HAP-1 (cell line): ENCODE data around the gene TTLL11.

Source experiments
- DNase-seq, 2 experiments: peaks; one replicate each; pipeline ENCODE4 v3.0.0-alpha.2; 2016 to 2020; ENCODE audit warnings: low spot score in 2 of 2
- H3K27me3 ChIP-seq: fragments of 250-450 bp; sonication (Bioruptor Pico); 2 replicates; pipeline ENCODE4 v1.5.1; 2020; ENCODE audit warnings: low read depth, mild to moderate bottlenecking, moderate library complexity
- H3K36me3 ChIP-seq: fragments of 250-450 bp; sonication (Bioruptor Pico); replicated peaks from 2 replicates; pipeline ENCODE4 v1.5.1; 2020; ENCODE audit warnings: mild to moderate bottlenecking
- H3K4me1 ChIP-seq: fragments of 250-450 bp; sonication (Bioruptor Pico); 2 replicates; pipeline ENCODE4 v1.5.1; 2020; ENCODE audit warnings: mild to moderate bottlenecking
- H3K4me3 ChIP-seq: fragments of 250-450 bp; sonication (Bioruptor Pico); 2 replicates; pipeline ENCODE4 v1.5.1; 2020; ENCODE audit warnings: mild to moderate bottlenecking, moderate library complexity
- H3K9me3 ChIP-seq: fragments of 250-450 bp; sonication (Bioruptor Pico); 2 replicates; pipeline ENCODE4 v1.5.1; 2020; ENCODE audit warnings: mild to moderate bottlenecking, moderate library complexity
- in situ Hi-C: fragments of 300-500 bp; cut with MboI; formaldehyde crosslinking; loops from 3 replicates; pipeline ENCODE4 v1.14.3; 2020; ENCODE audit warnings: low sequenced_read_pairs, inconsistent platforms, mixed read lengths

Gene TTLL11

DNA sequence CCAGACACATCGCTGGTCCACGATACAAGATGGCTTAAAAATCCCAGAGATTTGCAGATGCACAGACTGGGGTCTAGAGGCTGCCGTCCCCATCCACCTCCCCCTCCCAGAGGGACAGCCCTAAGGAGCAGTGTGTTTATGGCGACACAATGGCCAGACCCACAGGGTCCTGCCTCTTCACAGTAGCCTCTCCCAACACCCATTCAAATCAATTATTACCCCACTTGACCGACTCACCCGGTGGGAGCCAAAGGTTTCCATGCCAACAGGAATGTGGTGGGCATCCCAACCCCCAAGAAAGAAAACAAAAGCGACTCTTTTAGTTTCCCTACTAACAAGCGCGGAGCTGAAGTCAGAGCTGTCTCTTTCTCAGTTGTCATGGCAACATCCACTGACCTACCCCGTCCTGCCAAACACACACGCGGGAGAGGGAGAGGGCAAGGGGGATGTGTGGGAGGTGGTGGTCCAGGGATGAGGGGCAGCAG lies 209.0 kb downstream of the TTLL11 start:
- Histone ChIP-seq H3K4me1 (no peaks in the 10 kb centered on the region), H3K27me3 (no peaks in the 10 kb centered on the region), H3K9me3 (no peaks in the 10 kb centered on the region), H3K4me3 (no peak overlapping the region), H3K36me3 (no peaks in the 10 kb centered on the region)
- in situ Hi-C loops: no loop called here
- DNase-seq: peak; percentile 26 to 57

DNA sequence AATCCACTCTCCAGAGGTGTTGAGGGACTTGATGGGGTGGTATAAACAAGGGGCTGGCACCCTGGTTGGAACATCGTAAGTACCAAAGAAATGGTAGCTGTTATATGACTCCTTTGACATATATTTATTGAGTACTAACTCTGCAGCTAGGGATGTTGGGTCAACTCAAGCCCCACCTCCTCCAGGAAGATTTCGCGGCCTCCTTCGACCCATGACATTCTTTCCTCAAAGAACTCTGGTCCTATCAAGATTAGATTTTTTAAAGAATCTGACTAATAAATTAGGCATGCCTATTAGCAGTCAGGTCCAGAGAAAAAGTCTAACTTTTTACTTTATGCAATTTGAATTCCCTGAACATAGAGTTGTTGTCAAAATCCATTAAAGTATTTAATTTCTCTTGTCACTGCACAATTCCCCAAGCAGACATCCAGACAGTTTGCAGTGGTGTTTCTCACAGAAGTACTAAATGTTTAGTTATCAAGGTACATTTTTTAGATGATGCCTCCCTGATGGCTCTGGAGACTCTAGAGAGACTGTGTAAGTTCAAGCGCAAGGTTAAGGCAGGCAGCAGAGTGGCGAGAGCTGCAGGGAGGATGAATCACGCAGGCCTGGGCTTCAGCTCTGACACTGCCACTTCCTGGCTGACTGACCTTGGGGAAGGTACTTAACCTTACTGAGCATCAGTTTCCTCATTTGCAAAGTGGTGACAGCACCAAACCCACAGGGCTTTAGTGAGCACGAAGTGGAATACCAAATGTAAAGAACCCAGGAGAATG lies 209.6 kb downstream of the TTLL11 start:
- in situ Hi-C loops: no loop called here
- no peak overlapping the region for H3K4me3 ChIP-seq
- no peaks in the 10 kb centered on the region for H3K36me3 ChIP-seq
- H3K27me3 ChIP-seq: no peaks in the 10 kb centered on the region
- H3K4me1 ChIP-seq: no peaks in the 10 kb centered on the region
- H3K9me3 ChIP-seq: no peaks in the 10 kb centered on the region
- no peak for DNase-seq

DNA sequence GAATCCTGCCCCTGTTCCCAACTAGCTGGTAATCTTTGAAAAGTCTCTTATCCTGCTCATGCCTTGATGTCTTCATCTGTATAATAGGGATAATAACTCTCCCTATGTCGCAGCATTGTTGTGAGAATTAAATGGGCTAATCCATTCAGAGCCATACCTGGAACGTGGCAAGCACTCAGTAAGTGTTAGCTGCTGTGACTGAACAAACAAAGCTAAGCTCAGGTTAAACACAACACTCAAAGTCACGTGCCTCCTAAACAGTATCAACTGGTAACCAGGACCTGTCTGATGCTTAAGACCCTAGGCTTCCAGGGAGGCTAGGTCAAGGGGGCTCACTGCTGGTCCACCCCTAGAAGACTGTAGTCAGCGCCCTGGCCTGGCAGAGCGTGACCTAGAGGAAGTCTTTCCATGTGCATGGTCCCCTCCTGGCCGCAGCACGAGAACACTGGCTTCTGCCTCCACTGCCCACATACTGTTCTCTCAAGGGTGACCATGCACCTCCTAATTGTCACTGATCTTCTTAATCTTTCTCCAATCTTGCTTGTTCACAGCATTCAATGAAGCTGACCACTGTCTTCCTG lies 211.1 kb downstream of the TTLL11 start:
- Histone ChIP-seq H3K4me3 (no peak overlapping the region), H3K4me1 (no peaks in the 10 kb centered on the region), H3K36me3 (no peaks in the 10 kb centered on the region), H3K9me3 (no peaks in the 10 kb centered on the region), H3K27me3 (no peaks in the 10 kb centered on the region)
- in situ Hi-C loops: no loop called here
- no peak for DNase-seq

DNA sequence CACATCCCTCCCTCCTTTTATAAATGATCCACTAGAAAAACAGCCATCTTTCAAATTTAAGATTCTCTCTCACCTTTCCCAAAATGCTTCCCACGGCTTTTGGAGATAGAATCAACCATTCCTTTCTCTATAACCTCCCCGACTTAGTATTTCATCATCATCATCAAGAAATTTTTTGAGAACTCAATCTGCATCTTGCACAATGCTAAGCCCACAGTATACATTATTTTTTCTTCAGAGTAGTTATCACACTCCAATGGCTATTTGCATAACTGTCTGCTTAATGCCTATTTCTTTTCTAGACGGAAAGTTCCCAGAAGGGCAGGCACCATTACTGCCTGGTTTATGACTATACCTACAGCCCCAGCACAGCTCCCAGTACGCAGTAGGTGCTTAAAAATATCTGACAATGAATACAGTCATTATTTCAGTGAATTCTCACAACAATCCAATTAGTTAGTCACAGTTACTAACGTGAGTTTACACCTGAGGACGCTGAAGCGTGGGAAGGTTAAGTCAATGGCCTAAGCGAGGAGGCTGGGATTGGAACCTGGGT lies 212.7 kb downstream of the TTLL11 start:
- Histone ChIP-seq H3K9me3 (no peaks in the 10 kb centered on the region), H3K36me3 (no peaks in the 10 kb centered on the region), H3K4me1 (no peaks in the 10 kb centered on the region), H3K4me3 (no peak overlapping the region), H3K27me3 (no peaks in the 10 kb centered on the region)
- DNase-seq: no peak
- in situ Hi-C loops: no loop called here

DNA sequence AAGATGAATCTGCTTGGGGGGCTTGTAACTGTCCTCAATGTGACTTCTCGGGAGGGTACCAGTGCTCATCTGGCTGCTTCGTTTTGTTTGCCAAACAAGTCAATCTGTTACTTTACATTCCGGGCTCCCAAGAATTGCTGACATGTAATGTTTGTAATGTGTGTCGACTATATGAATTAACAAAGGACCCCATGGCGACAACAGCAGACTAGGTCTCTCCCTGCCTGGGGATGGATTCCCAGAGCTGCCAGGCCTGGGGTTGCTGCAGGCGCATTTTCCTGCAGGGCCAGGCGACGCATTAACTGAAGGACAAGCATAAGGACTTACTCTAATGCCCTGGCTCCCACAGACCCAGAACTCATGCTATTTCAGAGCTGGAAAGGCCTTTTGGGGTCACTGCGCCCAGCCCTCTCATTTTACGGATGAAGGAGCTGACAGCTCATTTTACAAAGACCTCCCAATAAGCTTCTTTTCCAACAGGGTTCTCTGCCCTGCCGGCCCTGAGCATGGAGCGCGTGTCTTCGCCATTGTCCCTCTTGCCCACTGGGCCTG lies 214.8 kb downstream of the TTLL11 start:
- Histone ChIP-seq H3K4me3 (no peak overlapping the region), H3K9me3 (no peaks in the 10 kb centered on the region), H3K4me1 (no peaks in the 10 kb centered on the region), H3K27me3 (no peaks in the 10 kb centered on the region), H3K36me3 (no peaks in the 10 kb centered on the region)
- in situ Hi-C loops: no loop called here
- DNase-seq: no peak

DNA sequence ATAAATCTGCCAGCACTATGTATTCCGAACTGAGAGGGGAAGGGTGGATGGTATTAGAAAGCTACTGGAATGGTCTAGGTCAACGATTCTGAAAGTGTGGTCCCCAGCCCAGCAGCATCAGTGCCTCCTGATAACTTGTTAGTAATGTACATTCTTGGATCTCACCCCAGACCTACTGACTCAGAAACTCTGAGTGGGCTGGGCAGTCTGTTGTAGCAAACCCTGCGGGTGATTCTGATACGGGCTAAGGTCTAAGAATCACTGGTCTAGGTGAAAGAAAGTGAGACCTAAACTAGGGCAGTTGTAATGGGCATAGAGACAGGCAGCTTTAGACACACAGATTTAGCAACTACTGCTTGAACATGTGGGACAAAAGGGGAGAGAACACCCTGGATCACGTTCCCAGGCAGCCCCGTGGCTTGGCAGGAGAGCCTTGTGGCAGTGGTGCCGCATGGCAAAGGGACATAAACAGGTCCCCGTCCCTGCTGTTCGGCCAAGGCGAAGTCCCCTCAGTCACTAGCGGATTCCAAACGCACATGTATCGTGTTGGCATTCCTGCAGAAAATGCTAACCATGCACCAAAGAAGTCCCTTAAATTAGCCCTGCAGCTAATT lies 216.3 kb downstream of the TTLL11 start:
- no peaks in the 10 kb centered on the region for H3K4me1 ChIP-seq
- no peaks in the 10 kb centered on the region for H3K36me3 ChIP-seq
- no peaks in the 10 kb centered on the region for H3K9me3 ChIP-seq
- H3K27me3 ChIP-seq: no peaks in the 10 kb centered on the region
- no peak for DNase-seq
- H3K4me3 ChIP-seq: no peak overlapping the region
- in situ Hi-C loops: no loop called here

DNA sequence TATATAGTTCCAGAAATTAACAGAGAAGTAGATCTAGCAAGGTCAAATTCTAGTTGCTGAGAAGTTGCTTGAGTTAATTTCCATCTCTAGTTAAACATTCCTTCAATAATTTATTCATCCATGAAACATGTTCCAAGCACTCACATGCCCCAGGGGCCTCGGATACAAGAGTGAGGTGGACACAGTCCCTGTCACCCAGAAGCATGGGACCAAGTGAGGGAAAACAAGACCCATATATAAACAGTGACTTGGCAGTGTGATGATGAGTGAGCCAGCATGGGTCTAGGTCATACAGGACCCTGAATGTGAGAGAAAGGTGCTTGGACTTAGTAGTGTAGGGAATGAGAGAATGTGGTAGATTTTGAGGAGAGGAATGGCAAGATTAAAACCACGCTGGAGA lies 216.9 kb downstream of the TTLL11 start:
- no peak for DNase-seq
- Histone ChIP-seq H3K4me3 (no peak overlapping the region), H3K9me3 (no peaks in the 10 kb centered on the region), H3K36me3 (no peaks in the 10 kb centered on the region), H3K27me3 (no peaks in the 10 kb centered on the region), H3K4me1 (no peaks in the 10 kb centered on the region)
- in situ Hi-C loops: no loop called here

DNA sequence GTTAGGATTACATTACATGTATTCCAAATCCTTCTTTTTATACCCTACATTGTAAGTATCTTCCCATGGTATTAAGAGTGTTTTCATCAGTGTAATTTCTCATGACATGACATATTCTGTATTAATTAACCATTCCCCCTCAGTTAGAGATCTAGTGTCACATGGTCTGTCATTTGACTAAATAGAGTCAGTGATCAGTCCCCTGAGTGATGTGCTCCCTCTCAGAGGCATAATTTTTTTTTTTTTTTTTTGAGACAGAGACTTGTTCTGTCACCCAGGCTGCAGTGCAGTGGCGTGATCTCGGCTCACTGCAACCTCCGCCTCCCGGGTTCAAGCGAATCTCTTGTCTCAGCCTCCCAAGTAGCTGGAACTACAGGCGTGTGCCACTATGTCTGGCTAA lies 218.6 kb downstream of the TTLL11 start:
- Histone ChIP-seq H3K4me3 (no peak overlapping the region), H3K4me1 (no peaks in the 10 kb centered on the region), H3K9me3 (no peaks in the 10 kb centered on the region), H3K36me3 (no peaks in the 10 kb centered on the region), H3K27me3 (no peaks in the 10 kb centered on the region)
- DNase-seq: no peak
- in situ Hi-C loops: no loop called here

DNA sequence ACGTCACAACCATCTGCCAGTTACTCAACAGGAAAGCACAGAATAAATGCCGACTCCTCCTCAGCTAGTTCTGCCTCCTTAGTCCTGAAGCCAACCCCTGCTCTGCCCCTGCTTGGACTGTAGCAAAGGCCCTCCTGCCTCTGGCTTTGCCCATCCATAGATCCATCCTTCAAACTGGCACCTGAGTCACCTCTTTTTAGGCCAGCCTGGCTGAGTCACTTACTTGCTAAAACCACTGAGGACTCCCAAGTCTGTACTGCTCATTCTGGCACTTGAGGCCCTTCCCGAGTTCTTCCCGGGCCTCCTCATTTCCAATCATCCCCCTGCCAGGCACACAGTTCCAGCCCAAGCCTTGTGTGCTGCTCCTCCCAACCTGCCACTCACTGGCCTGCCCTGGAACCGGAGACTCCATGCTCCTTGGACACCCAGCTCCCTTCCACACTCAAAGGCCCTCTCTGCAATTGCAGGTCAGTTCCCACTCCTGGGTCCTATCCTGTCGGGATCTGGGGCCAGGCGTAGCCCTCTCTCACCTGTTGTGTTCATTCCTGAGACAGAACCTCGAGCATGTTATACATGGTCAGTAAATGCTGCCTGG lies 221.6 kb downstream of the TTLL11 start:
- no peaks in the 10 kb centered on the region for H3K36me3 ChIP-seq
- H3K4me1 ChIP-seq: no peaks in the 10 kb centered on the region
- H3K4me3 ChIP-seq: no peak overlapping the region
- H3K27me3 ChIP-seq: no peaks in the 10 kb centered on the region
- H3K9me3 ChIP-seq: no peaks in the 10 kb centered on the region
- no peak for DNase-seq
- in situ Hi-C loops: no loop called here

DNA sequence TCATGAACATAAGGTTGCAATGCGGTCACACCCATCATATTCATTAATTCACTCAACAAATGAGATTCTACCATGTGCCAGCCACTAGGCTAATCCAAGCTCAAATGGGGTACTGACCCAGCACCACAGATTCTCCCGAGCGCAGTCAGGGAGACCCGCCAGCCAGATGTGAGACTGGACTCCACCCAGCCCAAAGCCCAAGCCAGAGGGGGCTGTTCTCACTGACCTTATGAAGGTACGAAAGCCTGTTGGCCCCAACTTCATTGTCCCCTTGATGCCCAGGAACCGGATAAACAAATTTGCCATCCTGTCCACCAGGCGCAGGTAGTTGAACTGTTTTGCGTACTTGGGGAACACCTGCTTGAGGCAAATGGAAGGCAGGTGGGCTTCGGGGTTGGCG lies 222.8 kb downstream of the TTLL11 start:
- Histone ChIP-seq H3K36me3 (no peaks in the 10 kb centered on the region), H3K4me3 (no peak overlapping the region), H3K9me3 (no peaks in the 10 kb centered on the region), H3K27me3 (no peaks in the 10 kb centered on the region), H3K4me1 (no peaks in the 10 kb centered on the region)
- no peak for DNase-seq
- in situ Hi-C loops: no loop called here

DNA sequence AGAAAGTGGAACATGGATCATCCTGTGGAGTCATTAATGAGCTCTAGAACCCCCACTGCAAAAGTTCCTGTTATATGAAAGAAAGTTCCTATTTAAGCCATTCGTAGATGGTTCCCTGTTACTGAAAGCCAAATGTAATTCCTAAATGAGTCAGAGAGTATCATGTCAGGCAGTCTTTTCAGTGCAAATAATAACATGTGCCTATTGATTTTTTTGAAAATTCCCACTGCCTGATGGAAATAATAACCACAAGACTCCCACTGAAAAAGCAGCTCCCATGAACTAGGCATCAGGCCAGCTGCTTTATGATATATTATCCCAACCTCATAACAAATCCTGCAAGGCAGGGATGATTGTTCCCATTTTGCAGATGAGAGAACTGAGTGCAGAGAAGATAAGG lies 224.5 kb downstream of the TTLL11 start:
- H3K9me3 ChIP-seq: no peaks in the 10 kb centered on the region

DNA sequence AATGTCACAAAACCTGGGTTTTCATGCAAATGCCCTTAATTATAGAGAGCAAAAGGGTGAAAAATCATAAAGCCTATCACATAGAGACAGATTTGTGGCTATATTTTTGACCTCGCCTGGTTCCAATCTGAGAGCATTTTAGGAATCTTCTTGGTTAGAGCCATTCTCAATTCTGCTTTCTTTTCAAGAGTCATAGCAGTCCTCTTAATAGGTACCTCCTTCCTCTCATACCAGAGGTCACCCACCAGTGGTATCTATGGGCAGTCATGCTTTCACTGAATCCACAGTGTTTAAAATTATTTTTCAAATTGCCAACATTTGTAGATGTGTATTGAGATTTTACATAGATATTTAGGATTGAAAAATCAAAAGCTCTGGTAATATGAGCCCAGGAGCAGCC lies 226.2 kb downstream of the TTLL11 start:
- no peak for DNase-seq
- Histone ChIP-seq H3K36me3 (no peaks in the 10 kb centered on the region), H3K4me1 (no peaks in the 10 kb centered on the region), H3K27me3 (no peaks in the 10 kb centered on the region), H3K9me3 (no peaks in the 10 kb centered on the region), H3K4me3 (no peak overlapping the region)
- in situ Hi-C loops: no loop called here

More for the DNA sequence above, 224.5 kb downstream of the TTLL11 start:
- in situ Hi-C loops: no loop called here
- no peaks in the 10 kb centered on the region for H3K27me3 ChIP-seq
- no peaks in the 10 kb centered on the region for H3K36me3 ChIP-seq
- H3K4me3 ChIP-seq: no peak overlapping the region
- DNase-seq: no peak
- H3K4me1 ChIP-seq: no peaks in the 10 kb centered on the region

DNA sequence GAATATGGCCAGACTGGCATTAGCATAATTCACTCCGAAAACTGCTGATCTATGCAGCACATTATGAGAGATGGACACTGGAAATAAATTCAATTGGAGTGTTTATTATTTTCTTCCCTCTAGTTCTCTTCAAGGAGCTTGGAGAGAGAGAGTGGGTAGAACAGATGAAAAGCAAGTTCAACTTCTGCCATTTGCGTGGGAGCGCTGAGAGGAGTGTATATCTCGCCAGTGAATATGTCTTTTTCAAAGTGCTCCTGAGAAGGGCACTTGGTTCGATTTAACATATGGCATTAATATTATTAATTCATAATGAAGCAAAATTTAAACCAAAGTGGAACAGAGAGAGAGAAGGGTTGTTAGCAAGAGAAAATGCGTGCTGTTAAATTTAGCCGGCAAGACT lies 227.2 kb downstream of the TTLL11 start:
- DNase-seq: no peak
- in situ Hi-C loops: no loop called here
- H3K4me3 ChIP-seq: no peak overlapping the region
- H3K9me3 ChIP-seq: no peaks in the 10 kb centered on the region
- no peaks in the 10 kb centered on the region for H3K36me3 ChIP-seq
- no peaks in the 10 kb centered on the region for H3K4me1 ChIP-seq
- no peaks in the 10 kb centered on the region for H3K27me3 ChIP-seq
